Medulla oblongata (tissue), 1 donor: ENCODE results near the gene PAOX.
"Not testable (repeated sequence)": the region's sequence is repeated elsewhere in the genome, so short reads cannot be mapped to it uniquely, and the experiment has no call there.

Experiments used
- DNase-seq: peaks from one replicate; pipeline ENCODE4 v3.0.0-alpha.2; 2015; ENCODE audit errors: extremely low spot score

The PAOX gene

GRCh38 chr10:133385214-133385613, 6.2 kb downstream of the PAOX start:
- no peak for DNase-seq

GRCh38 chr10:133386951-133387350, 7.9 kb downstream of the PAOX start:
- DNase-seq: not testable (repeated sequence)

GRCh38 chr10:133388236-133388972, 9.3 kb downstream of the PAOX start:
- DNase-seq: no peak

GRCh38 chr10:133388973-133389818, 10.1 kb downstream of the PAOX start:
- DNase-seq: peak; percentile 42

GRCh38 chr10:133390597-133391248, 11.7 kb downstream of the PAOX start:
- no peak for DNase-seq

- no peak for DNase-seq
Measured at GRCh38 chr10:133391249-133391635, 12.2 kb downstream of the PAOX start.

GRCh38 chr10:133391761-133392518, 12.9 kb downstream of the PAOX start:
- DNase-seq: no peak

GRCh38 chr10:133393401-133394063, 14.5 kb downstream of the PAOX start:
- DNase-seq: no peak

GRCh38 chr10:133394064-133394663, 15.1 kb downstream of the PAOX start, which contains the start of gene MTG1:
TSS of gene MTG1 (plus strand) at chr10:133394157. CDS start at chr10:133394221, 64 bp downstream.
- DNase-seq: peak; percentile 97

- DNase-seq: no peak
Measured at GRCh38 chr10:133394801-133395221, 15.7 kb downstream of the PAOX start.

GRCh38 chr10:133396035-133396624, 17.1 kb downstream of the PAOX start:
- DNase-seq: no peak

- DNase-seq: no peak
Measured at GRCh38 chr10:133397938-133398337, 18.9 kb downstream of the PAOX start.

- no peak for DNase-seq
Measured at GRCh38 chr10:133399123-133399601, 20.1 kb downstream of the PAOX start.

- no peak for DNase-seq
Measured at GRCh38 chr10:133400624-133401424, 21.8 kb downstream of the PAOX start.

- DNase-seq: no peak
Measured at GRCh38 chr10:133401500-133401899, 22.4 kb downstream of the PAOX start.

GRCh38 chr10:133401981-133402725, 23.1 kb downstream of the PAOX start:
- DNase-seq: no peak

GRCh38 chr10:133403359-133403758, 24.3 kb downstream of the PAOX start:
- DNase-seq: no peak

GRCh38 chr10:133403784-133404183, 24.7 kb downstream of the PAOX start:
- no peak for DNase-seq
